Mesenchymal stem cell (in vitro differentiated cells and primary cell): ENCODE data around the gene NEK5.

Experiments used
- DNase-seq: peaks from one replicate; pipeline ENCODE4 v3.0.0-alpha.2; 2013
- H2AFZ ChIP-seq: one replicate; pipeline ENCODE4 v1.6.1; 2013; ENCODE audit warnings: low read depth, mild to moderate bottlenecking, control low read depth, inconsistent platforms, low read length, moderate library complexity
- H2AK5ac ChIP-seq: 2 replicates; pipeline ENCODE4 v1.6.1; 2013; ENCODE audit warnings: low read length, moderate library complexity, mild to moderate bottlenecking, inconsistent platforms; ENCODE audit not compliant: severe bottlenecking
- H2BK120ac ChIP-seq: one replicate; pipeline ENCODE4 v1.6.1; 2013; ENCODE audit warnings: low read depth, mild to moderate bottlenecking, inconsistent platforms, low read length, moderate library complexity
- H2BK12ac ChIP-seq, 2 experiments: one replicate each; pipeline ENCODE4 v1.6.1; 2013; ENCODE audit warnings: inconsistent platforms in 2 of 2, low read length in 2 of 2, mild to moderate bottlenecking in 2 of 2, moderate library complexity in 2 of 2, control low read depth in 1 of 2
- H2BK15ac ChIP-seq: one replicate; pipeline ENCODE4 v1.6.1; 2013; ENCODE audit warnings: mild to moderate bottlenecking, low read depth, inconsistent platforms; ENCODE audit not compliant: poor library complexity, severe bottlenecking
- H2BK5ac ChIP-seq: 2 replicates; pipeline ENCODE4 v1.6.1; 2013; ENCODE audit warnings: low read depth, mild to moderate bottlenecking, low read length, control low read depth, inconsistent platforms; ENCODE audit not compliant: poor library complexity, severe bottlenecking
- H3K14ac ChIP-seq, 2 experiments: one replicate each; pipeline ENCODE4 v1.6.1; 2013; ENCODE audit warnings: inconsistent platforms in 2 of 2, low read length in 2 of 2, control low read depth in 1 of 2, mild to moderate bottlenecking in 1 of 2, moderate library complexity in 1 of 2
- H3K18ac ChIP-seq, 2 experiments: one replicate each; pipeline ENCODE4 v1.6.1; 2013; ENCODE audit warnings: inconsistent platforms in 2 of 2, low read length in 2 of 2, control low read depth in 1 of 2, low read depth in 1 of 2, mild to moderate bottlenecking in 1 of 2
- H3K23ac ChIP-seq, 2 experiments: one replicate each; pipeline ENCODE4 v1.6.1; 2013; ENCODE audit warnings: inconsistent platforms in 2 of 2, low read length in 2 of 2, mild to moderate bottlenecking in 2 of 2, moderate library complexity in 2 of 2, control low read depth in 1 of 2
- H3K27ac ChIP-seq: 2 replicates; pipeline ENCODE4 v1.5.1; 2013; ENCODE audit warnings: mild to moderate bottlenecking, moderate library complexity, low read length, control low read depth, inconsistent platforms; ENCODE audit not compliant: poor library complexity, severe bottlenecking
- H3K27me3 ChIP-seq, 2 experiments: 2 replicates each; pipeline versions ENCODE4 v1.6.1 to v1.7.0; 2013; ENCODE audit warnings: low read length in 2 of 2, mild to moderate bottlenecking in 2 of 2, moderate library complexity in 2 of 2, control low read depth in 1 of 2, inconsistent platforms in 1 of 2; ENCODE audit not compliant: control insufficient read depth in 1 of 2, insufficient read depth in 1 of 2
- H3K36me3 ChIP-seq, 2 experiments: 2 replicates each; pipeline versions ENCODE4 v1.6.1 to v1.7.0; 2013; ENCODE audit warnings: low read length in 2 of 2, control low read depth in 1 of 2, inconsistent platforms in 1 of 2, low read depth in 1 of 2, mild to moderate bottlenecking in 1 of 2; ENCODE audit not compliant: insufficient read depth in 2 of 2, control insufficient read depth in 1 of 2
- H3K4ac ChIP-seq, 2 experiments: one replicate each; pipeline ENCODE4 v1.6.1; 2013; ENCODE audit warnings: inconsistent platforms in 2 of 2, low read length in 2 of 2, mild to moderate bottlenecking in 2 of 2, moderate library complexity in 2 of 2, control low read depth in 1 of 2, low read depth in 1 of 2
- H3K4me1 ChIP-seq: 2 replicates; pipeline ENCODE4 v1.6.1; 2013; ENCODE audit warnings: low read depth, low read length, control low read depth; ENCODE audit not compliant: control insufficient read depth, insufficient read depth
- H3K4me2 ChIP-seq: 2 replicates; pipeline ENCODE4 v1.6.1; 2013; ENCODE audit warnings: low read length, mild to moderate bottlenecking, inconsistent platforms; ENCODE audit not compliant: poor library complexity, severe bottlenecking
- H3K4me3 ChIP-seq, 2 experiments: 2 replicates each; pipeline versions ENCODE4 v1.5.1 to v1.7.0; 2013; ENCODE audit warnings: low read length in 2 of 2, mild to moderate bottlenecking in 2 of 2, control low read depth in 1 of 2, low read depth in 1 of 2; ENCODE audit not compliant: insufficient read depth in 1 of 2
- H3K79me1 ChIP-seq: replicated peaks from 2 replicates; pipeline ENCODE4 v1.6.1; 2013; ENCODE audit warnings: mild to moderate bottlenecking, control low read depth, low read length, inconsistent platforms; ENCODE audit not compliant: poor library complexity, severe bottlenecking
- H3K9ac ChIP-seq: 2 replicates; pipeline ENCODE4 v1.7.0; 2013; ENCODE audit warnings: mild to moderate bottlenecking, low read length, moderate library complexity
- H3K9me3 ChIP-seq: 2 replicates; pipeline ENCODE4 v1.7.0; 2013; ENCODE audit warnings: mild to moderate bottlenecking, low read length; ENCODE audit not compliant: control insufficient read depth
- H4K8ac ChIP-seq: one replicate; pipeline ENCODE4 v1.6.1; 2013; ENCODE audit warnings: inconsistent platforms, mild to moderate bottlenecking, low read length, moderate library complexity
- H4K91ac ChIP-seq: one replicate; pipeline ENCODE4 v1.6.1; 2013; ENCODE audit warnings: mild to moderate bottlenecking, low read length, inconsistent platforms
- WGBS: methylation state at CpG from one replicate; pipeline ENCODE4 v1.1.7; 2013; ENCODE audit warnings: mixed read lengths; 5-methylcytosine and 5-hydroxymethylcytosine counted together

Gene NEK5

GRCh38 chr13:51993713-51994112, 135.2 kb downstream of the NEK5 start:
- DNase-seq = no peak
- Histone ChIP-seq H4K8ac (no peak overlapping the region), H3K4me1 (peaks cover 3% of the 10 kb centered on the region), H2BK120ac (no peak overlapping the region), H2BK12ac (no peak overlapping the region), H3K4me3 (no peak overlapping the region), H3K4ac (no peak overlapping the region), H4K91ac (no peak overlapping the region), H3K9me3 (no peaks in the 10 kb centered on the region), H2AFZ (no peak overlapping the region), H2BK5ac (no peak overlapping the region), H3K27ac (no peak overlapping the region), H3K14ac (no peak overlapping the region), H2BK15ac (peak overlapping the region; percentile 45), H3K27me3 (peaks cover 18 to 36% of the 10 kb centered on the region in 2 experiments), H3K4me2 (no peak overlapping the region), H2AK5ac (no peak overlapping the region), H3K36me3 (no peaks in the 10 kb centered on the region), H3K23ac (no peak overlapping the region), H3K79me1 (peaks cover 8% of the 10 kb centered on the region), H3K18ac (no peak overlapping the region), H3K9ac (no peak overlapping the region)
- WGBS = no CpG with 5 or more reads among the region's 2 CpGs

GRCh38 chr13:51988988-51989618, 139.8 kb downstream of the NEK5 start:
- Histone ChIP-seq H3K14ac (no peak overlapping the region), H4K8ac (no peak overlapping the region), H2BK12ac (no peak overlapping the region), H3K4me3 (no peak overlapping the region), H3K27ac (no peak overlapping the region), H2AFZ (no peak overlapping the region), H3K36me3 (no peaks in the 10 kb centered on the region), H3K4ac (no peak overlapping the region), H2AK5ac (no peak overlapping the region), H2BK120ac (no peak overlapping the region), H3K18ac (no peak overlapping the region), H2BK5ac (no peak overlapping the region), H4K91ac (no peak overlapping the region), H3K79me1 (no peaks in the 10 kb centered on the region), H2BK15ac (no peak overlapping the region), H3K27me3 (no peaks in the 10 kb centered on the region), H3K4me1 (no peaks in the 10 kb centered on the region), H3K23ac (no peak overlapping the region), H3K4me2 (no peak overlapping the region), H3K9ac (no peak overlapping the region), H3K9me3 (no peaks in the 10 kb centered on the region)
- no peak for DNase-seq
- WGBS = no CpG with 5 or more reads among the region's 3 CpGs
